ENCODE results near the gene ADD3.

The ADD3 gene

DNA sequence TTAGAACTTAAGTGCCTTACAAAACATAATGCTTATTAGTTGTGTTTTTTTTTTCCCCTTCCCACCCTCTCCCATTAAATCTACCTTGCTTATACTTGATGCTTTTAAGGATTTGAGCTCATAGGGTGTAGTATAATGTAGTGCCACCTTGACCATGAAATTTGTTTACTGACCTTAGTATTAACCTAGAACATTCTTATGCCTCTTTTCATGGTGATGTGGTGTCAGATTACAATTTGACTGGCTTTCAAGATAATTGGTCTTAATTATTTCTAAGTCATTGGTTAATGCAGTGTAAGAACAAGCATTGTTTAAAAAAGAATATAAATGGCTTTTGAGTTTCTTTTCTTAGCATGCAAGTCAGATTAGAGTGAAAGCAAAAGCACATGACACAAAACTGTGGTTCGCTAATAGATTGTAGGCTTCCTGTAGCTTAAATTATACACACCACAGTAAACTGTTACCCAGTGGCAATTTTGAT is 61.8 kb downstream of the ADD3 start:
- DNase-seq (ENCODE audit: insufficient read length, low spot score) (no peak), FAIRE-seq (no peak)
- TF ChIP-seq, protein P1, sequence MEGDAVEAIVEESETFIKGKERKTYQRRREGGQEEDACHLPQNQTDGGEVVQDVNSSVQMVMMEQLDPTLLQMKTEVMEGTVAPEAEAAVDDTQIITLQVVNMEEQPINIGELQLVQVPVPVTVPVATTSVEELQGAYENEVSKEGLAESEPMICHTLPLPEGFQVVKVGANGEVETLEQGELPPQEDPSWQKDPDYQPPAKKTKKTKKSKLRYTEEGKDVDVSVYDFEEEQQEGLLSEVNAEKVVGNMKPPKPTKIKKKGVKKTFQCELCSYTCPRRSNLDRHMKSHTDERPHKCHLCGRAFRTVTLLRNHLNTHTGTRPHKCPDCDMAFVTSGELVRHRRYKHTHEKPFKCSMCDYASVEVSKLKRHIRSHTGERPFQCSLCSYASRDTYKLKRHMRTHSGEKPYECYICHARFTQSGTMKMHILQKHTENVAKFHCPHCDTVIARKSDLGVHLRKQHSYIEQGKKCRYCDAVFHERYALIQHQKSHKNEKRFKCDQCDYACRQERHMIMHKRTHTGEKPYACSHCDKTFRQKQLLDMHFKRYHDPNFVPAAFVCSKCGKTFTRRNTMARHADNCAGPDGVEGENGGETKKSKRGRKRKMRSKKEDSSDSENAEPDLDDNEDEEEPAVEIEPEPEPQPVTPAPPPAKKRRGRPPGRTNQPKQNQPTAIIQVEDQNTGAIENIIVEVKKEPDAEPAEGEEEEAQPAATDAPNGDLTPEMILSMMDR (IDR thresholded peaks at IDR 0.05; ENCODE audit: insufficient read depth, missing control alignments): no peak

DNA sequence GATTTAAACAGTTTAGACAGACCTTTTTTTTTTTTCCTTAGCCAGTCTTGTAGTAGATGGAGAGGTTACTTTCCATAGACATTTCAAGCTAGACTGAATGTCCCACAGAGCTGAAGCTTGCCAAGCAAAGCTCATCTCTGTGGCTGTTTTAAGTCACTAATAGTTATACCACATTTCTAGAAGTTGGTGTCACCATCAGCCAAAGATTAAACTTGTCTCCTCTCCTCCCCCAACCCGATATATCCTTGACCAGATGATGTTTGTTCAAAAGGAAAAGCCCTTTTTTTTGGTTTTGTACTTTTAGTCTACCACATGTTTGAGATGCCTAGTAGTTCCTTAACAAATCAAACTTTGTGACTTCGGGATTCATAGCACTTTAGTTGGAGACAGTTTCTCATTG is 66.1 kb downstream of the ADD3 start:
- TF ChIP-seq, protein P1 (IDR thresholded peaks at IDR 0.05; ENCODE audit: insufficient read depth, missing control alignments): no peak
- no peak for FAIRE-seq

DNA sequence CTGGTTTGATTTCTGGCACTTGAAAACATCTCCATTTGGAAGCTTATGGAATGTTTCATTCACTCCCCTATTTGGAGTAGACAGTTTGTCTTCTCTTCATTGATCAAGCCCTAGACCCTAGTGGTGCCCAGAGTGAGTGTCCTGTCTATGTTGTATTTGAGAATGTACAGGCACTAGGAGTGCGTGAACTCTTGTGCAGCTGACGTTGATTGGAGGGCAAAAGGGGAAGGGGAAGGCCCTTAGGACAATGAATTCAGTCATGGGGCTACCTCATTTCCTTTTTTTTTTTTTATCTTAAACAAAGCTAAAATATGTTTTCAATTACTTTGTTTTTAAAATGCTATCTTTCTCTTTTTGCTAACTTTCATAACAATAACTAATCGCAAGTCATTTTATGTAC is 66.5 kb downstream of the ADD3 start:
- no peak for DNase-seq (ENCODE audit: insufficient read length, low spot score)
- FAIRE-seq: no peak

More for the DNA sequence above, 66.1 kb downstream of the ADD3 start:
- no peak for DNase-seq (ENCODE audit: insufficient read length, low spot score)

DNA sequence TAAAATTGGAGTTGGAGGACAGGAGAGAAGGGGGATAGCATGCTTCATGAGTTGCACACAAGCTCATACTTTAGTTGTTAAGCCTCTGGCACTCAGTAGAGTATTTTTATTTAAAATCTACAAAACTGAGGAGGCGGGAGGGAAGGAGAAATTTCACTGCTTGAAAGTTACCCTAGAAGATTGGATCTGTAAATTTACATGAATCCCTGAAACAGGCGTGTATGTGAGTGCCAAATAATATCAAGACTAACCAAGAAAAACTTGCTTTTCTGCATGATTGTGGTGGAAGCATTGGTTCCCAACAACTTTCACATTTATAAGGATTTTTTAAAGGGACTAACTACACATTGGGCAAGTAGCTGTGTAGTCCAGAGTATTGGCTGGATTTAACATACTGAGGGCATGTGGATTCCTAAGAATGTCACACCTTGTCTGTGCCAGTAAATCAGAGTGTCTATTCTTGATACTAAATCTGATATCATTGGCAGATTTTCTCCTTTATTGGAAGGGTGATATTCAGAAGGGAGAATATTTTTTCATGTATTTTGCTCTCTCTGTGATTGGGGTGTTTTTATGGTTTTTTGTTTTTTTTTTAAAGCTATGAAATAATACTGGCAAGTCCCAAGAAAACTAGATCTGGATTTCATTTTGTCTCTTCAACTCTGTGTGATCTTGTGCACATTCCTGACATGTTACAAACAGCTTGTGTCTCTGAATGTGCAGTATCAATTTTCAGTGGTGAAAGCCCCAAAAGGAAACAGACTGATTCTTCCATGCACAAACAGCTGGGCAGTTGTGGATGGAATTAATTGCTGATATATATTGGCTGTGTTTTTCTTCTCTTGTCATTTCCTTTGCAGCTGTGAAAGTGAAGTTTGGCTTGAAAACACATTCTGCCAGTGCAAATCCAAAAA is 67.2 kb downstream of the ADD3 start:
- FAIRE-seq (no peak), DNase-seq (ENCODE audit: insufficient read length, low spot score) (no peak)
- TF ChIP-seq, protein P1 (IDR thresholded peaks at IDR 0.05; ENCODE audit: insufficient read depth, missing control alignments): no peak

More for the DNA sequence above, 66.5 kb downstream of the ADD3 start:
- TF ChIP-seq, protein P1 (IDR thresholded peaks at IDR 0.05; ENCODE audit: insufficient read depth, missing control alignments): no peak

DNA sequence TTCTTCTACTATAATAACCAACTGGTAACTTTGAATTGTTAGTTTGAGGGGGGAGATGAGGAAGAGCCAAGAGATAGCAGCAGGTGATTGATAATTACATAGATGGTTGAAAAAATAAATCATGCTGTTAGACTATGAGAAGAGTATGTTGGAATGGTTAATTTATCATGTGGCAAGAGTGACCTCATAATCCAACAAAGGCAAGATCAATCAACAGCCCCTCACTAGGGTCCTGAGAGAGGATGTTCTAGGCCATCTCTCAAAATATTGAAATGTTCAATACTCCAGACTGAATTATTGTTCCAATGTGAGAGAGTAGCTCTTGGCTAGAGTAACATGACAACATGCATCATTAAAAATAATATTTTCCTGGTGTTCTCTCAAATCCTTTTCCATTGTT is 67.9 kb downstream of the ADD3 start:
- TF ChIP-seq, protein P1 (IDR thresholded peaks at IDR 0.05; ENCODE audit: insufficient read depth, missing control alignments): no peak
- DNase-seq (ENCODE audit: insufficient read length, low spot score) (no peak), FAIRE-seq (no peak)

DNA sequence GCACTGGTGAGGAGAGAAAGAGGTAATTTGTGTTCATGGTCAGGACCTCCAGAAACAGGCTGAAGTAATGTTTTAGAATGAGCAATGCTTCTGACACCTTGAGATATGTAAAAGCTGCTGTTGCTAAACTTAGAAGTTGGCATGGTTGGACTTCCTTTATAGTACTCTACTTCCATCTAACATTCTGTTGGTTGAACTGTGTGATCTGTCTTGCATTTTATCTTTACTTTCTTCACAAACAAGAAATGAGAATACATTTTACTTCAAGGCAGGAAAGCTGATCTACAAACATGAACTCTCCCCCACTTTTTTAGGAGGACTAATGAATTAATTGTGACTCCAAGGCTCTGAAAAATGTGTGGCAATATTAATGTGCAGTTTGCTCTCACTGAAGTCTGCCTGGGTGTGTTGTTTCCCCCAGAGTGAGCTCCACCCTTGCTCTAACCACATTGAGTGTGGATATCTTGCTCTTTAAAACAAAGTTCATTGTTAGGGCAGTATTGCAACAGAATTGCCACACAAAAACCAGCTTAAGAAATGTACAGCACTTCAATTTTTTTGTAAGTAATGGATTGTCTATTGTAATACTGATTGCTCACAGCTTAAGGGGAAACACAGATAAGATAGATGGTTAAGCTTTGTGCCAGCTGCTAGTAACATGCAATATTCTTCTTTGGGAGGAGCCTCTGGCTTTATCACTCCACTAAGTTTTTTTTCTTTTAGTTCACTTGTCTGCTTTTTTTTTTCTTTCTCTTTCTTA is 69.0 kb downstream of the ADD3 start:
- DNase-seq (ENCODE audit: insufficient read length, low spot score) (no peak), FAIRE-seq (no peak)

More for the DNA sequence above, 69.0 kb downstream of the ADD3 start:
- TF ChIP-seq, protein P1 (IDR thresholded peaks at IDR 0.05; ENCODE audit: insufficient read depth, missing control alignments): no peak

Data from D721Med (cell line).